Ascending aorta (tissue), 2 donors: ENCODE data around the gene ZCWPW1. TPM values are rescaled to one million over a fixed set of nuclear protein-coding genes. Genes with fewer than 3 reads are reported as not detected.

ENCODE experiments used
- DNase-seq, 2 donors: peaks; one replicate each; pipeline ENCODE4 v3.0.0-alpha.2; 2019; ENCODE audit warnings: low spot score in 2 of 2
- H3K27ac ChIP-seq, 2 donors: fragments of 200-600 bp; sonication (generic); one replicate each; pipeline ENCODE4 v1.5.1; 2016 to 2017; ENCODE audit warnings: mild to moderate bottlenecking in 1 of 2
- H3K27me3 ChIP-seq: fragments of 200-600 bp; sonication (generic); one replicate; pipeline ENCODE4 v1.5.1; 2017
- H3K36me3 ChIP-seq, 2 donors: fragments of 200-600 bp; sonication (generic); one replicate each; pipeline ENCODE4 v1.5.1; 2016
- H3K4me1 ChIP-seq, 2 donors: fragments of 200-600 bp; sonication (generic); one replicate each; pipeline ENCODE4 v1.5.1; 2016 to 2017; ENCODE audit warnings: mild to moderate bottlenecking in 1 of 2
- H3K4me3 ChIP-seq, 2 donors: fragments of 200-600 bp; sonication (generic); one replicate each; pipeline ENCODE4 v1.5.1; 2016 to 2017; ENCODE audit warnings: mild to moderate bottlenecking in 1 of 2
- H3K9me3 ChIP-seq, 2 donors: fragments of 200-600 bp; sonication (generic); one replicate each; pipeline ENCODE4 v1.5.1; 2016
- CTCF ChIP-seq, 3 experiments: fragments of 200-600 bp in 2 of 3; fragments of 450-650 bp in 1 of 3; sonication (generic) in 2 of 3; IDR thresholded peaks; one replicate each; pipeline ENCODE4 v1.5.1; 2016 to 2019; ENCODE audit warnings: antibody characterized with exemption in 3 of 3, mild to moderate bottlenecking in 1 of 3, moderate library complexity in 1 of 3
- intact Hi-C: fragments of 100-400 bp; cut with DNase I; formaldehyde crosslinking; loops from one replicate; pipeline ENCODE4 v1.15.1; 2023
- total RNA-seq: library from RNA; depleted of rRNA; stranded (reverse); fragments of >200 nt; gene quantifications from one replicate; pipeline ENCODE4 v1.1.0, GENCODE V29; 2016

The ZCWPW1 gene
- total RNA-seq, 1 donor from 2014 or later: not detected

GRCh38 chr7:100397315-100398081 lies 31.0 kb downstream of the ZCWPW1 start:
- H3K27me3 ChIP-seq: no peaks in the 10 kb centered on the region
- H3K36me3 ChIP-seq: no peaks in the 10 kb centered on the region
- no peaks in the 10 kb centered on the region for H3K9me3 ChIP-seq
- H3K27ac ChIP-seq: no peak overlapping the region
- no peak for TF ChIP-seq CTCF (IDR thresholded peaks at IDR 0.05)
- intact Hi-C loops: no loop called here
- no peaks in the 10 kb centered on the region for H3K4me1 ChIP-seq
- no peak for DNase-seq
- no peak overlapping the region for H3K4me3 ChIP-seq

- H3K27me3 ChIP-seq: no peaks in the 10 kb centered on the region
- TF ChIP-seq CTCF (IDR thresholded peaks at IDR 0.05): no peak
- no peak for DNase-seq
- H3K36me3 ChIP-seq: no peaks in the 10 kb centered on the region
- H3K4me1 ChIP-seq: no peaks in the 10 kb centered on the region
- no peak overlapping the region for H3K27ac ChIP-seq
- intact Hi-C loops: no loop called here
- H3K4me3 ChIP-seq: no peak overlapping the region
- no peaks in the 10 kb centered on the region for H3K9me3 ChIP-seq
These were observed 32.0 kb downstream of the ZCWPW1 start for GRCh38 chr7:100396421-100396982.

- H3K36me3 ChIP-seq: no peaks in the 10 kb centered on the region
- H3K4me1 ChIP-seq: no peaks in the 10 kb centered on the region
- intact Hi-C loops: no loop called here
- no peak overlapping the region for H3K4me3 ChIP-seq
- H3K27ac ChIP-seq: no peak overlapping the region
- no peak for DNase-seq
- no peaks in the 10 kb centered on the region for H3K9me3 ChIP-seq
- TF ChIP-seq CTCF (IDR thresholded peaks at IDR 0.05): no peak
- H3K27me3 ChIP-seq: no peaks in the 10 kb centered on the region
These were observed 34.4 kb downstream of the ZCWPW1 start for GRCh38 chr7:100394077-100394476.

GRCh38 chr7:100393233-100393905 lies 35.1 kb downstream of the ZCWPW1 start:
- intact Hi-C loops: no loop called here
- no peak for TF ChIP-seq CTCF (IDR thresholded peaks at IDR 0.05)
- H3K27ac ChIP-seq: no peak overlapping the region
- no peak overlapping the region for H3K4me3 ChIP-seq
- DNase-seq: no peak
- no peaks in the 10 kb centered on the region for H3K36me3 ChIP-seq
- H3K9me3 ChIP-seq: no peaks in the 10 kb centered on the region
- H3K4me1 ChIP-seq: no peaks in the 10 kb centered on the region
- no peaks in the 10 kb centered on the region for H3K27me3 ChIP-seq

GRCh38 chr7:100390286-100391009 lies 38.1 kb downstream of the ZCWPW1 start:
- no peaks in the 10 kb centered on the region for H3K27me3 ChIP-seq
- TF ChIP-seq CTCF (IDR thresholded peaks at IDR 0.05): no peak
- H3K4me1 ChIP-seq: no peaks in the 10 kb centered on the region
- no peak overlapping the region for H3K4me3 ChIP-seq
- H3K36me3 ChIP-seq: no peaks in the 10 kb centered on the region
- DNase-seq: no peak
- intact Hi-C loops: no loop called here
- H3K27ac ChIP-seq: no peak overlapping the region
- H3K9me3 ChIP-seq: no peaks in the 10 kb centered on the region
